Neuron (in vitro differentiated cells): ENCODE data around the gene BIRC5.
A peak's percentile ranks its signal among the peaks of the same experiment; 100 is the strongest.
"Not testable (repeated sequence)": the region's sequence is repeated elsewhere in the genome, so short reads cannot be mapped to it uniquely, and the experiment has no call there.

Source experiments
- H2AFZ ChIP-seq: one replicate; pipeline ENCODE4 v1.6.1; 2013; ENCODE audit warnings: low read depth, mild to moderate bottlenecking, inconsistent platforms, low read length, moderate library complexity
- H3K27me3 ChIP-seq: one replicate; pipeline ENCODE4 v1.6.1; 2013; ENCODE audit warnings: low read length; ENCODE audit not compliant: insufficient read depth
- H3K36me3 ChIP-seq: one replicate; pipeline ENCODE4 v1.6.1; 2013; ENCODE audit warnings: low read length; ENCODE audit not compliant: insufficient read depth
- H3K4me1 ChIP-seq: one replicate; pipeline ENCODE4 v1.6.1; 2013; ENCODE audit warnings: low read length; ENCODE audit not compliant: insufficient read depth
- H3K4me3 ChIP-seq: 2 replicates; pipeline ENCODE4 v1.5.1; 2013; ENCODE audit warnings: mild to moderate bottlenecking, low read length, moderate library complexity
- H3K9me3 ChIP-seq: one replicate; pipeline ENCODE4 v1.6.1; 2013; ENCODE audit warnings: low read length

BIRC5 gene

DNA sequence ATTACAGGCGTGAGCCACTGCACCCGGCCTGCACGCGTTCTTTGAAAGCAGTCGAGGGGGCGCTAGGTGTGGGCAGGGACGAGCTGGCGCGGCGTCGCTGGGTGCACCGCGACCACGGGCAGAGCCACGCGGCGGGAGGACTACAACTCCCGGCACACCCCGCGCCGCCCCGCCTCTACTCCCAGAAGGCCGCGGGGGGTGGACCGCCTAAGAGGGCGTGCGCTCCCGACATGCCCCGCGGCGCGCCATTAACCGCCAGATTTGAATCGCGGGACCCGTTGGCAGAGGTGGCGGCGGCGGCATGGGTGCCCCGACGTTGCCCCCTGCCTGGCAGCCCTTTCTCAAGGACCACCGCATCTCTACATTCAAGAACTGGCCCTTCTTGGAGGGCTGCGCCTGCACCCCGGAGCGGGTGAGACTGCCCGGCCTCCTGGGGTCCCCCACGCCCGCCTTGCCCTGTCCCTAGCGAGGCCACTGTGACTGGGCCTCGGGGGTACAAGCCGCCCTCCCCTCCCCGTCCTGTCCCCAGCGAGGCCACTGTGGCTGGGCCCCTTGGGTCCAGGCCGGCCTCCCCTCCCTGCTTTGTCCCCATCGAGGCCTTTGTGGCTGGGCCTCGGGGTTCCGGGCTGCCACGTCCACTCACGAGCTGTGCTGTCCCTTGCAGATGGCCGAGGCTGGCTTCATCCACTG, at the start of gene BIRC5:
BIRC5 (plus strand) TSS at position 238 of the 690 bp plus-strand sequence; CDS start at position 302, 64 bp downstream.
- Histone ChIP-seq H3K36me3 (peaks cover 5% of the 10 kb centered on the region), H3K4me1 (peaks cover 13% of the 10 kb centered on the region), H3K9me3 (no peaks in the 10 kb centered on the region), H2AFZ (peak within 1 kb of the TSS; percentile 86), H3K4me3 (peak within 1 kb of the TSS; percentile 83), H3K27me3 (no peaks in the 10 kb centered on the region)

DNA sequence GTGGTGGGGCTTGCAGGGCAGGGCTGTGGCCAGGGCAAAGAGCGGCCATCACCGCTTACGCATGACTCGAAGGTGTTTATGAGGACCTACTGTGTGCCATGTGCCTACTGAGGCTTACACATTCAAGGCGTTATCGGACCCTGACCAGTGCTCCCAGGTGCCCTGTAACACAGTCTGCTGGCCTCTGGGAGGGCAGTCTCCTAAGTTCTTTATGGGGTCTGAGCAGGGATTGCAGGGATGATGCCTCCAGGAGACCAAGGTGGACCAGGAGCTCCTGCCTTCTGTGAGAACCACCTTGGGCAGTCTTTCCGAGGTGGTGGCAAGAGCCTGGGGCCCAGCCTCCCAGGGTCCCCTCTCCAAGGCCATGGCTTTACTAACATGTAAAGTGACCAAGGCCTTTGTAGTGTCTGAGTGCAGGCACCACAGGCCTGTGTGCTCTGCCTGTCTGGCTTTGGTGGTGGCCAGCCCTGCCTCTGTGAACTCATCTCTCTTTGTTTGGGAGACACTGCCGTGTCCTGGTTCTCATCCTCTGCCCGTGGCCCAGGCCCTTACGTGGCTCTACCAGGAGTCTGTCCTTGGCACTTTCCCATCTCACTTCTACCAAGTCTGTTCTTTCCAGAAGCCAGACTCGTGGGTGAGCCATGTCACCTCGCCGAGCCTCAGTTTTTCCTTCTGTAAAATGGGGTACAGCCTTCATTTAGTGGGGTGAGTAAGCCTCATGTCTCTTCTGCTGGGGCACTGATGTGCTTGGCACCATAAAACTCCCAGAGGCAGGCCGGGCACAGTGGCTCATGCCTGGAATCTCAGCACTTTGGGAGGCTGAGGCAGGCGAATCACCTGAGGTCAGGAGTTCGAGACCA, 49.1 kb upstream of the BIRC5 start:
- no peaks in the 10 kb centered on the region for H3K36me3 ChIP-seq
- no peak overlapping the region for H3K4me3 ChIP-seq
- H3K4me1 ChIP-seq: peaks cover 9% of the 10 kb centered on the region
- no peaks in the 10 kb centered on the region for H3K9me3 ChIP-seq
- no peak overlapping the region for H2AFZ ChIP-seq
- peaks cover 5% of the 10 kb centered on the region for H3K27me3 ChIP-seq

DNA sequence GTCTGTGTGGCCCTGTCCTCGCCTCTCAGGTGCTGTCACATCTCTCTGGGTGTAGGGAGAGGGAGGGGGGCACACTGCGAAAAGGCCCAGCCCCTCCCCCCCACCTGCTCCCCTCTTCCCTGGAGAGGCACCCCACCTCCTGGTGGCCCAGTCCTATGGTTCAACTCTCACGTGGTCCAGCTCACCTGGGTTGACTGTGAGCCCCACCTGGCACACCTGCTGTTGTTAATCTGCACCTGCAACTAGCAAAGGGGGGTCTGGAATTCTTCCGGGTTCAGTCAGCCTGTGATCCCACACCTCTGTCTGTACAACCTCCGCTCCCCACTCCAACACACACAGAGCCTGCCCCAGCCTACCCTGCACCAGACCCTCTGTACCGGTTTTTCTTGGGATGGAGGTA, 47.6 kb upstream of the BIRC5 start:
- Histone ChIP-seq H2AFZ (no peak overlapping the region), H3K4me1 (peaks cover 9% of the 10 kb centered on the region), H3K36me3 (peaks cover 3% of the 10 kb centered on the region), H3K9me3 (no peaks in the 10 kb centered on the region), H3K4me3 (no peak overlapping the region), H3K27me3 (no peaks in the 10 kb centered on the region)

DNA sequence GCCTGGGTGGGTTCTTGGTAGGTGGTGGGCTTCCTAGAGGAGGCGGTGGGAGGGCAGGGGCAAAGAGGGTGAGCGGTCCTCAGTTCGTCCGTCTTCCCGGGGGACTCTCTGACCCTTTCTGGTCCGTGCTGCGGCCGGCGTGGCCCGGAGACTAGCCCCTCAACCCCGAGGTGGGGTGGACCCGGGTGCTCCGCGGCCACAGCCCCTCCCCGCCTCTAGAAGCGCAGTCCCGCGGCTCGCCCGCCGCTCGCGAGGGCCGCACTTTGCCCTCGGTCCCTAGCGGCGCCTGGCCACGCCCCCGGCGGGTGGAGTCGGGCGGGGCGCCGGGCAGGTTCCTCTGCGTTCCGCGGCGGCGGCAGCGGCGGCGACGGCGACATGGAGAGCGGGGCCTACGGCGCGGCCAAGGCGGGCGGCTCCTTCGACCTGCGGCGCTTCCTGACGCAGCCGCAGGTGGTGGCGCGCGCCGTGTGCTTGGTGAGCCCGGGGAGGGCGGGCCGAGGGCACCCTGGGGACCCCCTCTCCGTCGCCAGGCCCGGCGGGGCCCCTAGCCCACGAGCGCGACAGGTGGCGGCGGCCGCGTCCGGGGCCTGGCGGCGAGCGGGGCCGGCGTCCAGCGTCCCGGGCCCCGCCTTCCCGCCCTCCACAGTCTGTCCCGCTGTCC, 45.7 kb upstream of the BIRC5 start, which contains the start of gene SYNGR2:
SYNGR2 (plus strand) TSS at position 340 of the 661 bp plus-strand sequence; CDS start at position 376, 36 bp downstream.
- Histone ChIP-seq H3K4me3 (peak within 1 kb of the TSS; percentile 57), H3K27me3 (no peaks in the 10 kb centered on the region), H3K4me1 (peaks cover 11% of the 10 kb centered on the region), H2AFZ (peak within 1 kb of the TSS; percentile 92), H3K9me3 (no peaks in the 10 kb centered on the region), H3K36me3 (peaks cover 3% of the 10 kb centered on the region)

DNA sequence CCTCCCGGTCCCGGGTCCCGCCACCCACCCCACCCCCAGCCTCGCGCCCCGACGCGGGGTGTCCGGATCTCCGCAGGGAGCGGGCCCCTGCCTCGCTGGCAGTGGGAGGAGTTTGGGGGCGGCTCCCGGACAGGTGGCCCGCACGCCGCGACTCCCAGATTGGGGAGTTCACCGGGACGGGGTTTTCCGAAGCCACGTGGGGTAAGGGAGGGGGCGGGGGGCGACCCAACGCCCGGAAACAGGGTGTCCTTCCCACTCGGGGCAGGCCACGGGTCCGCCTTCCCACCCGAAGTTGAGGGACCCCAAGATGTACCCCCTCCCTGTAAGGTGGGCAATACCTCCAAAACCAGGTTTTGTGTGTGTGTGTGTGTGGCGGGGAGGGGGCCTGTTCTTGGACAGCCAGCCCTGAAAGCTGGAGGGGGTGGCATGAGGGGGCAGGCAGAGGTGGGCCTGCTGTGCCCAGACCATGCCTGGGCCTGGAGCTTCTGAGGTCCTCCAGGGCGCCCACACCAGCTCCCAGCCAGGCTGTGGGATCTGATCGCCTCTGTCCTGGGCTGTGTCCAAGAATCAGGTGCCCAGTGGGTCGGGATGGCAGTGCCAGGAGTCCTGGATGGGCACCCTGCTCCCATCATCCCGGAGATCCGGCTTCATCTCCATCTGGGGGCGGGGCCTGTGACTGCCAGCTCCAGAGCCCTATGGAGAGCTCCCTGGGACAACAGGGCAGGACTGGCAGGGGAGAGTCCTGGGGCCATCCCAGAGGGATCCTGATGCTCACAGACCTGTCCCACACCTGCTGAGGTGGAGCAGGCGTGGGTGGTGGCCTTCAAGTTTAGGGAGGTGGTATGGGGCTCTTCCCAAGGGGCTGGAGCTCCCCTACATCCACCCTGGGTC, 44.9 kb upstream of the BIRC5 start:
- Histone ChIP-seq H3K9me3 (no peaks in the 10 kb centered on the region), H3K27me3 (no peaks in the 10 kb centered on the region)

DNA sequence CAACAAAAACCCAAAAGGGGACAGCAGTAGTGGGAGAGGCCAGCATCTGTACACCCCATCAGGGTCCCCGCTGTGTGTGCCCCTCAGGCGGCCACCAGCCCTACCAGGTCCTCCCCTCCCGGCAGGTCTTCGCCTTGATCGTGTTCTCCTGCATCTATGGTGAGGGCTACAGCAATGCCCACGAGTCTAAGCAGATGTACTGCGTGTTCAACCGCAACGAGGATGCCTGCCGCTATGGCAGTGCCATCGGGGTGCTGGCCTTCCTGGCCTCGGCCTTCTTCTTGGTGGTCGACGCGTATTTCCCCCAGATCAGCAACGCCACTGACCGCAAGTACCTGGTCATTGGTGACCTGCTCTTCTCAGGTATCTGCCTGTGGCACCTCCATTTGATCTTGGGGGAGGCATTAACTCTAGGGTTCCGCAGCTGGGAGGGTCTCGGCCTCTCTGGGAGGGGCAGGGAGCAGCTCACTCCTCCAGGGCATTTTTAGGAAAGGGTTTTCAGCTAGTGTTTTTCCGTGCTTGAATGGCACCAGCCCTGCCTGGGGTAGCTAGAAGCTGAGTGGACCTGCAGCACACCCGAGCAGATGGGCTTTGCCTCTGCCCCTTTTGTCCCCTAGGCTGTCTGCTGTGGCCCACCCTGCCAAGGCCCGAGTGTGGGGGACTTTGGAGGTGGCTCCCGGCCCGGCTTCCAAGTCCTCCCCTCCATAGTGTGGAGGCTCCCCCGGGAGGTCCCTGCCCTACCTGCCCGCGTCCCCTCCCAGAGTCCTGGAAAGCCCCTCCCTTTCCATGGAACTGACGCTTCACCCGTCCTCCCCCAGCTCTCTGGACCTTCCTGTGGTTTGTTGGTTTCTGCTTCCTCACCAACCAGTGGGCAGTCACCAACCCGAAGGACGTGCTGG, 43.1 kb upstream of the BIRC5 start:
- Histone ChIP-seq H3K27me3 (no peaks in the 10 kb centered on the region), H3K36me3 (peaks cover 21% of the 10 kb centered on the region), H2AFZ (no peak overlapping the region), H3K4me3 (no peak overlapping the region), H3K4me1 (peaks cover 11% of the 10 kb centered on the region), H3K9me3 (no peaks in the 10 kb centered on the region)

More for the DNA sequence above, 44.9 kb upstream of the BIRC5 start:
- H3K36me3 ChIP-seq: peaks cover 8% of the 10 kb centered on the region
- peak overlapping the region; percentile 57 for H3K4me3 ChIP-seq
- H3K4me1 ChIP-seq: peaks cover 11% of the 10 kb centered on the region
- H2AFZ ChIP-seq: peak overlapping the region; percentile 92

DNA sequence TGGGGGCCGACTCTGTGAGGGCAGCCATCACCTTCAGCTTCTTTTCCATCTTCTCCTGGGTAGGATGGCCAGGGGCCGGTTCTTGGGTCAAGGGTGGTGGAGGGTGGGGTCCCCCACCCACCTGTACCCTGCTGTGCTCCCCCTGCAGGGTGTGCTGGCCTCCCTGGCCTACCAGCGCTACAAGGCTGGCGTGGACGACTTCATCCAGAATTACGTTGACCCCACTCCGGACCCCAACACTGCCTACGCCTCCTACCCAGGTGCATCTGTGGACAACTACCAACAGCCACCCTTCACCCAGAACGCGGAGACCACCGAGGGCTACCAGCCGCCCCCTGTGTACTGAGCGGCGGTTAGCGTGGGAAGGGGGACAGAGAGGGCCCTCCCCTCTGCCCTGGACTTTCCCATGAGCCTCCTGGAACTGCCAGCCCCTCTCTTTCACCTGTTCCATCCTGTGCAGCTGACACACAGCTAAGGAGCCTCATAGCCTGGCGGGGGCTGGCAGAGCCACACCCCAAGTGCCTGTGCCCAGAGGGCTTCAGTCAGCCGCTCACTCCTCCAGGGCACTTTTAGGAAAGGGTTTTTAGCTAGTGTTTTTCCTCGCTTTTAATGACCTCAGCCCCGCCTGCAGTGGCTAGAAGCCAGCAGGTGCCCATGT, 42.3 kb upstream of the BIRC5 start:
- H3K4me3 ChIP-seq, H3K27me3 ChIP-seq, H3K9me3 ChIP-seq, H2AFZ ChIP-seq: not testable (repeated sequence)
- Histone ChIP-seq H3K4me1 (peaks cover 11% of the 10 kb centered on the region), H3K36me3 (peaks cover 25% of the 10 kb centered on the region)

DNA sequence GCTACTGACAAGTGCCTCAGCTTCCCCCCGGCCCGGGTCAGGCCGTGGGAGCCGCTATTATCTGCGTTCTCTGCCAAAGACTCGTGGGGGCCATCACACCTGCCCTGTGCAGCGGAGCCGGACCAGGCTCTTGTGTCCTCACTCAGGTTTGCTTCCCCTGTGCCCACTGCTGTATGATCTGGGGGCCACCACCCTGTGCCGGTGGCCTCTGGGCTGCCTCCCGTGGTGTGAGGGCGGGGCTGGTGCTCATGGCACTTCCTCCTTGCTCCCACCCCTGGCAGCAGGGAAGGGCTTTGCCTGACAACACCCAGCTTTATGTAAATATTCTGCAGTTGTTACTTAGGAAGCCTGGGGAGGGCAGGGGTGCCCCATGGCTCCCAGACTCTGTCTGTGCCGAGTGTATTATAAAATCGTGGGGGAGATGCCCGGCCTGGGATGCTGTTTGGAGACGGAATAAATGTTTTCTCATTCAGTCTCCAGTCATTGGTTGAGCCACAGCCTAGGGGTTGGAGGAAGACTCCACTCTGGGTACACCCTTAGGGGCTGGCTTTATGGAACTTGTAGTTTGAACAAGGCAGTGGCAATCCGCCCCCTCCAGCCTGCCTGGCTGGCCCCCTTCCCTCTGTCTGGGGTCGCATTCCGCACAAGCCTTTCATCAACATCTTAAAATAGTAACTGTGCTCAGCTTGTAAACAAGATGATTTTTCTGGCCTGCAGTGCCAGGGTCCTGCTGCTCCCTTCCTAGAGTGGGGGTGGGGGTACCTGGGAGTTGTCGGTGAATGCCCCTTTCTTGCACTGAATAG, 41.6 kb upstream of the BIRC5 start:
- H3K36me3 ChIP-seq: peaks cover 25% of the 10 kb centered on the region
- H3K9me3 ChIP-seq: no peaks in the 10 kb centered on the region
- no peak overlapping the region for H3K4me3 ChIP-seq

DNA sequence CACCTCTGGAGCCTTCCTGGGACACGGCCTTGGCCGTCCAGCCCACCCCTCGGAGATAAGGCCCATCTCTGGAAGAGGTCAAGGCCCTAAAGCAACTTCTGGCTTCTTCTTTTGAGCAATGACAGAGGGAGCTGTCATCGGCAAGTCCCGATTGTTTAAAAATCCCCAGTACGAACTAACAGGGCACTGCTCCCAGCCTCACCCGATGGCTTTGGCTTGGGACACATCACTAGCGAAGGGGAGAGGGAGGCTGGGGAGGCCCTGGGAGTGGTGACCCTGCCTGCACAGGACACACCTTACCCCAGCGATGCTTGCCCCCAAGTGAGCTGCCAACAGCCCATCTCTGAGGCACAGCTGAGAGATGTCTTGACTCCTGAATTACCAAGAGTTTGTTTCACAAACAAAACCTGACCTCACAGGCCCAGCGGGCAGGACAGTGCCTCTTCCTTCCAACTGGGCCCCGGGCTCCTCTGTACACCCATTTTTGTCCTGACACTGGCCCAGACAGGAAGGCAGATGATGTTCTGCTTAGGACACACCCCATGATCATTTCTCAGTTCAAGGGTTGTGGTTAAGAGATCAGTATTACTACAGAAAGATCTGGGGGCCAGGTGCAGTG, 40.8 kb upstream of the BIRC5 start:
- no peak overlapping the region for H2AFZ ChIP-seq
- H3K27me3 ChIP-seq: no peaks in the 10 kb centered on the region
- no peak overlapping the region for H3K4me3 ChIP-seq
- peaks cover 26% of the 10 kb centered on the region for H3K36me3 ChIP-seq
- H3K4me1 ChIP-seq: peaks cover 7% of the 10 kb centered on the region
- no peaks in the 10 kb centered on the region for H3K9me3 ChIP-seq

More for the DNA sequence above, 41.6 kb upstream of the BIRC5 start:
- H3K4me1 ChIP-seq: peaks cover 11% of the 10 kb centered on the region
- no peak overlapping the region for H2AFZ ChIP-seq
- no peaks in the 10 kb centered on the region for H3K27me3 ChIP-seq

DNA sequence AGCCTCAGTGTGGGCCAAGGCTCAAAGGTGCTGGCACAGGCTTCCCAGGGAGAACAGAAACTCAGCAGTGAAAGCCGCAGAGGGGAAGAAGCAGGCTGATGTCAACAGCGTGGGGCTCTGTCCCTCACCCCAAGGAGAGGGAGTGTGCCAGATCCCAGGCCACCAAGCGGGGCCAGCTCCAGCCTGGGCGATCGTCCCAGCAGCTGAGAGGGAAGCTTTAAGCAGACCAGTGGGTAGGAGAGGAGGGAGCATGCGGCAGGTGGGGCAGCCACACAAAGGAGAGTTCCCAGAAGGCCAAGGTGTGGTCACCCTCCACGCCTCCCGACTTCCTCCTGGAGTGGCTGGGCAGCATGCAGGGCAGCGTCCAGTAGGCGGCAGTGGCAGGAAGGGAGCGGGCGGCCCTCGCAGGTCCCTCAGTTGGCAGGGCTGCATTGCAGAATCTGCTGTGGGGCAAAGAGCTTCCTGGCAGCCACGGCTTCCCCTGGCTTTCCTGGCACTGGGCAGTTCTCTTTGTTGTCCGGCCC, 39.6 kb upstream of the BIRC5 start:
- Histone ChIP-seq H3K36me3 (peaks cover 37% of the 10 kb centered on the region), H3K4me3 (no peak overlapping the region), H3K27me3 (no peaks in the 10 kb centered on the region), H3K9me3 (no peaks in the 10 kb centered on the region), H2AFZ (no peak overlapping the region), H3K4me1 (peaks cover 2% of the 10 kb centered on the region)
